GM19238 (cell line): ENCODE data around the gene KANK3.
A peak's percentile ranks its signal among the peaks of the same experiment; 100 is the strongest.

ENCODE experiments used
- DNase-seq: peaks from one replicate; pipeline ENCODE4 v3.0.0; 2011; ENCODE audit warnings: low spot score; ENCODE audit not compliant: insufficient read length

Gene KANK3

DNA sequence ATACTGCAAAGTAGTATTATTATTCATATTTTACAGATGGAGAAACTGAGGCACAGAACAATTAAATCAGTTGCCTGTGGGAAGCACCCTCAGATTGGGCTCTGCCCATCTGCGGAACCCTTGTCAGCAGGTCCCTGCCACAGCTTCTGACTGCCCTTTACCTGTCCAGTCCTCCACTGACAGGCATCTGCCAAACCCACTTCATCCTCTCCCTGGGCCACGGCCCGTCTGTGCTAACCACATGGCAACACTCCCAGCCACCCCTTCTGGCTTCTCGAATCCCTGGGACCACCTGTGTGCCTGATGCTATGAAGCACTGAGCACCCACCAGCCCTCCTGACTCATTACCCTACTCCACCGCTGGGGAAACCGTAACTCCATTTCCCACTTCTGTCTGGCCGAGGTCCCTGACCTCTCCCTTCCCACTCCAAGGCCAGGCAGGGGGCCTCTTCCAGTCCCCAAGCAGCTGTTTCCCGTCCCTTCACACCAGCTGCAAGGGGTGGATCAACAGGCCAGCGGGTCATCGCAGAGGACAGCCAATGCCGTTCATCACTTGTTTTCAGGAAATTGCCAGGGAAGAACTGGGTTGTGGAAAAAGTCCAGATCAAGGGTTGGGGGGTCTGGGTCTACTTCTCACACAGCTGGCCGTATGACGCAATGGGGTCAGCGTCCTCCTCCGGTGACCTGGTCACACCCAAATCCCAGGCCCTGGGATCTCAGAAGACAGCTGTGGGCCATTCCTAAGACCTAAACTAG, 2.5 kb downstream of the KANK3 start:
- no peak for DNase-seq

DNA sequence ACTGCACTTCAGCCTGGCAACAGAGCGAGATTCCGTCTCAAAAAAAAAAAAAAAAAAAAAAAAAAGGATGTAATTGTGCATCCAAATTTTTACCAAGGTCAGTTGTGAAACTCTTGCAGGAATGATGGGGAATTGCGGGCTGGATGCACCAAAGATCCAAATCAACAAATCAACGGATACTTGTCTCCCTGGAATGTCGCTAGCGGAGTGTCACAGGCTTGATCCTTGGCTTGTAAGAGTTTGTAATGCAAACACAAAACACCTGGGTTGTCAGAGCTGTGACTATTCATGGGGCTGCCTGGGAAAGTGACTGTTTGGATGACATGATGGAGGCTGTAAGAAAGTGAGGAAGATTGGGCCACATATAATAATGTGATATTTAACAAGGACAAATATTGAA, 4.2 kb downstream of the KANK3 start:
- DNase-seq, result no peak

DNA sequence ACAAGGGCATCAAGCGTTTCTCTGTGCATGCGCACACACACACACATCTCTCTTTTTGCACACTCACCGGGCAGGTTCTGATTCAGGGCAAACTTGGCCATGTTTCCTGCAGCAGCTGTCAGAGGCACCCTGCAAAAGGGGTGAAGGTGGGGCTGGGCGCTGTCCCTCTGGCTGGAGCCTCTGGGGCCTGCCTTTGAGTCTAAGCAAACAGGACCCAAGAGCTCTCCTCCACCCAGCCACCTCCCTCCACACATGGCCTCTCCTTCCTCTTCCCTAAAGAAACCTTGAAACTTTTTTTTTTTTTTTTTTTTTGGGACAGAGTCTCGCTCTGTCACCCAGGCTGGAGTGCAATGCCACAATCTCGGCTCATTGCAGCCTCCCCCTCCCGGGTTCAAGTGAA, 5.3 kb downstream of the KANK3 start:
- DNase-seq, result no peak

DNA sequence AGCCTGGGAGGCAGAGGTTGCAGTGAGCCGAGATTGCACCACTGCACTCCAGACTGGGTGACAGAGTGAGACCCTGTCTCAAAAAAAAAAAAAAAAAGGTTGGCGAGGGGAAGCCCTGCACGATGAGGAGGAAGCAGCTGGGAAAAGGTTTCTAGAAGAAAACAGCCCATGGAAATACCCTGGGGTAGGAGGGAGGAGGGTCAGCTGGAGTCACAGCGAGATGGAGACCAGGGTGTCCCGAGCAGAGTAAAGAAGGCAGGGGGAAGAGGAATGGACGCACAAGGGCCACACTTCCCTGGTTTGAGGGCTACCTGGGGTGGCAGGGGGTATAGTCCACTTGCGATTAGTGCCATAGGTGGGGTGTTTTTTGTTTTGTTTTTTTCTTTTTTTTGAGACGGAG, 6.4 kb downstream of the KANK3 start:
- DNase-seq, result no peak

DNA sequence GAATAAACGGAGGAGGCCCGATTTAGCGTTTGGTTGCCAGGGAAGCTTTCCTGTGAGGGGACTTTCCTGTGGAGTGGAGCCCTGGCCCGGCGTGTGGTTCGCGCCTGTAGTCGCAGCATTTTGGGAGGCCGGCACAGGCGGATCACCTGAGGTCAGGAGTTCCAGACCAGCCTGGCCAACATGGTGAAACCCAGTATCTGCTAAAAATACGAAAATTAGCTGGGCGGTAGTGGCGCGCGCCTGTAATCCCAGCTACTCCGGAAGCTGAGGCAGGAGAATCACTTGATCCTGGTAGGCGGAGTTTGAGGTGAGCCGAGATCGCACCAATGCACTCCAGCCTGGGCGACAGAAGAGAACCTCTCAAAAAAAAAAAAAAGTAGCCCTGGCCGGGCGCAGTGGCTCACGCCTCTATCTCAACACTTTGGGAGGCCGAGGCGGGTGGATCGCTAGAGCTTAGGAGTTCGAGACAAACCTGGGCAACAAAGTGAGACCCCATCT, 6.9 kb downstream of the KANK3 start:
- no peak for DNase-seq

DNA sequence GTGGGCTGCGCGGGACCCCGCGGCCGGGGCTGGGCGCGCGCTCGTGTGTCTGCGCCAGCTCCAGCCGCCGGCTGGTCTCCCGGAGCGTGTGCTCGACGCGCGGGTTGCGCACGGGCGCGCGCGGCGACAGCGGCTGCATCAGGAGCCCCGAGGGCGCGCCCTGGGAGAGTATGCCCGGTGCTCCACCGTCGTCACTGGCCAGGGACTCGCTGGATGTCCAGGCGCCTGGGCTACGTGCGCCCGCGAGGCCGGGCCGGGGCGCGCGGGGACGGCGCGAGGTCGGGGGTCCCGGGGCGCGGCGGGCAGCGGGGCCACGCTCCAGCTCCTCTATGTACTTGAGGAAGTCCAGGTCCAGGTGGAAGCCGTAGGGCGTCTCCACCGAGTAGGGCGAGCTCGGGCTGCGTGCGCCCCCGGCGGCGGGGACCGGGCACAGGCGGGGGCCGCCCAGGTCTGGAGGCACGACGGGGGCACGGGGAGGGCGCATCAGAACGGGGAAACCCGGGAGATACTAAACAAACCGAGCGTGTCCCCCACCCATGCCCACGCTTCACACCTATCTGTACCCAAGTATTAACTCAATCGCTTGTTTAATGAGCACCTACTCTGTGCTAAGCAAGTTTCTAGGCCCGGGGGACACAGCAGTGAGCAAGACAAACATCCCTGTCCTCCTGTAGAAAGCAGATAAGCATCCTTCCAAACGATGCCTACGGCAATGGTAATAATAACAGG, 7.6 kb downstream of the KANK3 start:
- DNase-seq, result no peak

DNA sequence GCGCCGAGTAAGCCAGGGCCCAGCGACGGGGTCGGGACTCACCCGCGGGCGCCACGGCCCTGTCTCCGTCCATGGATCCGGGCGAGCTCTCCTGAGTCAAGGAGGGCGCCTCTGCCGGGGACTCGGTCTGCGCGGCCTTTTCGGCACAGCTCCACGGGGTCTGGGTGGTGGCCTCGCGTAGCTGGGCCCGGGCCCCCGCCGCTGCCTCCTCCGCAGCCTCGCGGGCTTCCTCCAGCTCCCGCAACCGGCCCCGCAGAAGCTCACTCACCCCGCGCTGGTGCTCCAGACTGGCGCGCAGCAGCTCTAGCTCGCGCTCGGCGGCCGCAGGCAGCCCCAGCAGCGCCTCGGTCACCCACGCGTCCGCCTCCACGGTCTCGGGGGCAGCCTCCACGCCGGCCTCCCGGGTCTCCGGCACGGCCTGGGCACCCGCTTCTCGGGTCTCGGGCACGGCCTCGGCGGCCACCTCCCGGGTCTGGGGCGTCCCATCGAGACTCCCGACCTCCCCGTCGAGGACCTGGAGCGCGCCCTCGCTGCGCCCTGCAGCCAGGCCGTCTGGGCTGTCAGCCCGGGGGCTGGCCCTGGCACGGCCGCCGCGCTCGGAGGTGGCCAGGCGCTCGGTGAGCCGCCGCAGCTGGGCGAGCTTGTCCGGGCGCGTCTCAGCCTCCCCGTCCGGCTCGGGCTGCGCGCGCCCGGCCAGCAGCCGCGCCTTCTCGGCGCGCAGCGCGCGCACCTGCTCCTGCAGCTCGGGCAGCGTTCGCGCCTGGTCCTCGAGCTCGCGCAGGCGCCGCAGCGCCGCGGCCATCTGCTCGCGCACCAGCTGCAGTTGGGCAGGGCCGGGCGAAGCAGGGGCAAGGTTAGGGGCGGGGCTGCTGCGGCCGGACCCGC, 8.4 kb downstream of the KANK3 start:
- no peak for DNase-seq

DNA sequence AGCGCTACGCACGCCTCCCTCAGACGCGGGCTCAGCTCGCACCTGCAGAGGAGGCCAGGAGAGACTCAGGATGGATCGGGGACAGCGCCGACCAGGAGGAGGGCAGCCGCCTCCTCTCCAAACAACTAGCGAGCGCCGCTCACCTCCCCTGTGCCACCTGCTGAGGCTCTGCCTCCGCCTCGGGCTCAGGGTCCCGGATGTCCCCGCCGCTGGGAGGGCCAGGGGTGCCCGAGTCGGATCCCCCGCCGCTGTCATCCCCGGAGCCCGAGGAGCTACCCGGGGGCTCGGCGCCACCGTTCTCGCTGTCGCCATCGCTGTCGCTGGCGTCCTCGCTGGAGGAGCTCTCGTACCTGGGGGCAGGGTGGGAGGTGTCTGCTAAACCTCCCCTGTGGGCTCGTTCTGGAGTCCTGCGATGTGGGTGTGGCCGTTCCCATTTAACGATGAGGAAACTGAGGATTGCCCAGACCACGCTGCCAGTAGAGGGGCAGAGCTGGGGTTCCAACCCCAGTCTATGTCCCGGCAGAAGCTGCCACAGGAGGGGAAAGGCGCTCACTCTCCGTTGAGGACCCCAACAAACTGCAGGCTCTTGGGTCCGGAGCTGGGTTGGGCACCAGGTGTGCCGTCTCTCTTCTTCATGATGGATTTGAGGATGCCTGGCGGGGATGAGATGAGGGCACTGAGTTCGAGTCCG, 9.2 kb downstream of the KANK3 start:
- no peak for DNase-seq

DNA sequence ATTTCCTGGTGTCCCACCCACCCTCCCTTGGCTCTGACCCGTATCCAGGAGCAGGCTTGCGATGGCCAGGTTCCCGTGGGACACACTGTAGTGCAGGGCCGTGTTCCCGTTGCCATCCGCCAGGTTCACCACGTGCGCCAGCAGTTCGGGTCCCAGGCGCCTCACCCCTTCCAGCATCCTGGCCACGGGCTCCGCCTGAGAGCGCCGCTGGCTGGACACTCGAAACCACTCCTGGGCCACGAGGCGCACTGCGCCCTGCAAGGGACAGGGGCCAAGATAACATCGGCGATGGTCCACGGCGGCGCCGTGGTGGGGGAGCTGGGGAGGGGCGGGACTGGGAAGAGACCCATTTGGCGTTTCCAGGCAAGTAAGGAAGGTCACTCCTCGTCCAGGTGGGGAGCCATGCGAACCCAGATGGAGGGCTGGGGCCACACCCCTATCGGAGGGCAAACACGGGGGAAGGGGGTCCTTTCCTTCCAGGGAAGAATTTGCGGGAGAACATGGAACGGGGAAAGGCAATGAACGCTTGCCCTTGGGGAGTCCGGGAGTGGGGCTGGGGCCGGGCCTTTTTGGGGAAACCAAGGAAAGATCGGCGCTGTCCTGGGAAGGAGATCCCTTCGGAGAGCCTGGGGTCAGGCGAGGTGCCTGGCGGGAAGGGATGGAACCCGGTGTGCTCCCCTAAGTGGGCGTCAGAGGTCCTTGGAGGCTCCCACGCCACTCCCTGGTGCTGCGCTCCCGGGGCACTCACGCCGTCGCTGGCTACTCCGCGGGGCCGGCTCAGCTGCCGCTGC, 9.9 kb downstream of the KANK3 start:
- no peak for DNase-seq

DNA sequence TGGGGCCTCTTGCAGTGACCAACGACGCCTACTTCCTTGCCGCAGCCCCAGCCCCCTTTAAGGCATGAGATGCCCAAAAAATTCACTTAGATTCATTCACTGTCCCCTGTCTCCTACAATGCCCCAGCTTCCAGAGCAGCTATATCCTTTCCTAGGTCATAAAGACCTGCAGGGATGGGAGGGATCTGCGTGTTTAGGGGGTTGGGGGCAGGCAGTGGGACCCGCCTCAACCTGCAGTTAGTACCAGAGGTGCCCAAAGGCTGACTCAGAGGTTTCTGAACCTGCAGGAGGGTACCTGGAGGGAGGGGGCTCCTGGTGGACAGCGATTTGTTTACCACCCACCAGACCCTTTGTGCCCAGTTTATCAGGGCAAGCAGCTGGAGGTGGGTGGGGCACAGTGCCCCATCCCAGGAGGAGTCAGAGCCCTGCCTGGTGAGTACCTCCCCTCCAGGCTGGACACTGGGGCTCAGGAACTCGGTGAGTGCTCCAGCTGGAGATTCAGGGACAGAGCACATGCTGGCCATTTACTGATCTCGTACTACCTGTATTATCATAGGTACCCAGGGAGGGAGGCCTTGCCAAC, 11.7 kb downstream of the KANK3 start:
- DNase-seq, result no peak

DNA sequence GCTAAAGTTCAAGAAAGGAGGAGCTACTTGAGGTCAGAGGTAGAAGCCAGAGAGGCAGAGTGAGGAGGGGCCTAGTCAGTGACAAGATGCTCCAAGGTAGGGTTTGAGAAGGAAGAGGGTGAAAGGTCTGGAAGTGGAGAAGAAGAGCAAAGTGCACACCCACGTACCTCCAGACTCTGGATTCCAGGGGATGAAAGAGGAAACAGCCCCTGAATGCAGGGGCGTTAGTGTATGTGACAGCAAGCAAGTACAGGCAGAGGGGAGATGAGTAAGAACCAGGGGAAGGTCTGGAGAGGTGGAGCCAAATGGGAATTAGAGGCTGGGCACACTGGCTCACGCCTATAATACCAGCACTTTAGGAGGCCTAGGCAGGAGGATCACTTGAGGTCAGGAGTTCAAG, 13.1 kb downstream of the KANK3 start:
- no peak for DNase-seq

DNA sequence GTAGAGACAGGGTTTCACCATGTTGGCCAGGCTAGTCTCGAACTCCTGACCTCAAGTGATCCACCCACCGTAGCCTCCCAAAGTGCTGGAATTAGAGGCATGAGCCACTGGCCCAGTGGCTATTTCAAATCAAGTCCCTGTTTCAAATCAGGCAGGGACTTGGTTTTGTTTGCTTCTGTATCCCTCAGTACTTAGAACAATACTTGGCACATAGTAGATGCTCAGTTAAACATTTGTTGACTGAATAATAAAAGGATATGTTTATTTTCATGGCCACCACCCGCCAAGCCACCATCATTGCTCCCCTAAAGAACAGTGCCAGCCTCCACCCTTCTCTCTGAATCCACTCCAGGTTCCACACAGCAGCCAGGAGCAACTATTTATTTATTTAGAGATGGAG, 17.6 kb downstream of the KANK3 start:
- DNase-seq, result no peak

DNA sequence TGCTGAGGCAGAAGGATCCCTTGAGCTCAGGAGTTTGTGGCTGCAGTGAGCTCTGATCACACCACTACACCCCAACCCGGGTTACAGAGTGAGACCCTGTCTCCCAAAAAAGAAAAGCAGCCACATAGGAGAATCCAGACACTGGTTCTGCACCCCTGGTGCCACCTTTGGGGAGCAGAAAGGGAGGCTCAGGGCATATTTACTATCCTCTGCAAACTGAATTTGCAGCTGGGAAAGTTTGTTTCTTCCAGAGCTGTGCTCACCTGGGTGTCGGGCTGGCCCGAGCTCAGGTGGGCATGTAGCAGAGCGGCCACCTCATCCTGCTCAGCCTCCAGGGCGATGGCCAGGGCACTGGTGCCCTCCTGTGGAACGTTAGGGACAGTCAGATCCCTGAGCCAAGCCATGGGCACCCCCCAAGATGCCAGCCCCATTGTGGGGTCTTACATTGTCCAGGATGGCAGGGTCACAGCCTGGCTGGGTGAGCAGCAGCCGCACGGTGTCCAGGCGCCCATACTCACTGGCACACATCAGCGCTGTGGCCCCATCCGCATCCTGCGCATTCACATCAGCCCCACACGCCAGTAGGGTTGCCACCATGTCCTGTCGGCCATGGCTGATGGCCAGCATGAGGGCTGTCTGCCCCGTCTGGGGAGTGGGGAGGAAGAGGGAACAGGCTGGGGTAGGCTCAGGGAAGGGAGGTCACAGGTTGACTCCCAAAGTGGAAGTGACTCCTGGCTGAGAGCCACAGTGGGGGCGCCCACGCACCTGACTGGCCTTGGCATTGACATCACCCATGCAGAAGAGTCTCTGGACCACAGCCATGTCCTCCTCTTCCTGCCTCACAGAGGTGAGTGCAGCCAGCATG, 18.6 kb downstream of the KANK3 start:
- no peak for DNase-seq

DNA sequence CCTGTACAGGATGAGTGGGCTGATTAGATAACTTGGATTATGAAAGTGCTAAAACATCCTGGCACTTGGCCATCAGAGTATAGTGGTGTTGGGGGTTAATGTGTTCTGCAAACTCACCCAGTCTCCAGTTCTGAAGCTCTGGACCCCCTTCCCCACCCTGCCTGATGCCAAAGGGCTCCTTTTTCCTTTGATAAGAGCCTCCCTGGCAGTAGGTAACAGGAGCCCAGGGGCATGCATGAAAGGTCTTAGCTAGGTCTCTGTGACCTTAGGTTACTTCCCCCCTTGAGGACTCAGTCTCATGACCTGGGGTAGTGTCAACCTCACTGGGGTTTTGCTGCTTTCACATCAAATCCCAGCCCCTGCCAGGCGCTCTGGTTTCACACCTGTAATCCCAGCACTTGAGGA, 19.3 kb downstream of the KANK3 start:
- DNase-seq, result no peak

DNA sequence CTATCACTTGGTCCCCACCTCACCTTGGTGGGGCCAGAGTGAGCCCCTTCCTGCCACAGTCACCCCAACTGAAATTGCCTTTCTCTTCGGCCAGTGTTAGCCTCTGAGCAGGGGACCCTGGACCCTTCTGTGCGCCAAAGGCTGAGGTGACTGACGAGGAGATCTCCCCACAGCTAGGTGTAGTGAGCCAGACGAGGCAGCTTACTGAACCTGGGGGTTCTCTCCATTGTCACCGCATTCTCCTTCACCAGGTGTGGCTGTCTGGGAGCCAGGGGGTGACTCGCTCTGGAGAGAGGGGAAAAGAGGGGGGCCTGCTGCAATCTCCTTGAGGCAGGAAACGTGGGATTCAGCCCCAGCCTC, 20.4 kb downstream of the KANK3 start:
- no peak for DNase-seq

DNA sequence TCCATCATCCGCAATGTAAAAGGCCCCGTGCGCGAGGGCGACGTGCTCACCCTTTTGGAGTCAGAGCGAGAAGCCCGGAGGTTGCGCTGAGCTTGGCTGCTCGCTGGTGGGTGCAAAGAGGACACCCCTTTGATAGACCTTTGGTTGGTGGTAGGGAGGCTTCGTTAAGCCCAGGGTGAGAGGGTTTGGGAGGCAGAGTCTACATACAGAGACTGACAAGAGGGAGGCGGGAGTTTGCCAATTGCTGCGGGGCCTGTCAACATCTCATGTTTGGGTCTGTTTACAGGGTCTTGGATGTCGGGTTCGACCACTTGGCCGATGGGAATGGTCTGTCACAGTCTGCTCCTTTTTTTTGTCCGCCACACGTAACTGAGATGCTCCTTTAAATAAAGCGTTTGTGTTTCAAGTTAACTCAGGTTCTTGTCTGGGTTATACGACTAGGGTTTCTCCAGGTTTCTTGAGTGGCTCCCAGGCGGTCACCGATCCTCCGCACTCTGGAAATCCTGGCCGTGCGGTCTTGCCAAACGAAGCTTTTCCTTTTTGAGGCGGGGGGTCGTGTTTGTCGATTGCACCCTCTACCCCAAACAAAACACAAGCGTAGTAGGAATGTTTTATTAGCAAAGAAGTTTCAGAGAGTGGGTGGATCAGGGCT, 20.9 kb downstream of the KANK3 start:
- no peak for DNase-seq

DNA sequence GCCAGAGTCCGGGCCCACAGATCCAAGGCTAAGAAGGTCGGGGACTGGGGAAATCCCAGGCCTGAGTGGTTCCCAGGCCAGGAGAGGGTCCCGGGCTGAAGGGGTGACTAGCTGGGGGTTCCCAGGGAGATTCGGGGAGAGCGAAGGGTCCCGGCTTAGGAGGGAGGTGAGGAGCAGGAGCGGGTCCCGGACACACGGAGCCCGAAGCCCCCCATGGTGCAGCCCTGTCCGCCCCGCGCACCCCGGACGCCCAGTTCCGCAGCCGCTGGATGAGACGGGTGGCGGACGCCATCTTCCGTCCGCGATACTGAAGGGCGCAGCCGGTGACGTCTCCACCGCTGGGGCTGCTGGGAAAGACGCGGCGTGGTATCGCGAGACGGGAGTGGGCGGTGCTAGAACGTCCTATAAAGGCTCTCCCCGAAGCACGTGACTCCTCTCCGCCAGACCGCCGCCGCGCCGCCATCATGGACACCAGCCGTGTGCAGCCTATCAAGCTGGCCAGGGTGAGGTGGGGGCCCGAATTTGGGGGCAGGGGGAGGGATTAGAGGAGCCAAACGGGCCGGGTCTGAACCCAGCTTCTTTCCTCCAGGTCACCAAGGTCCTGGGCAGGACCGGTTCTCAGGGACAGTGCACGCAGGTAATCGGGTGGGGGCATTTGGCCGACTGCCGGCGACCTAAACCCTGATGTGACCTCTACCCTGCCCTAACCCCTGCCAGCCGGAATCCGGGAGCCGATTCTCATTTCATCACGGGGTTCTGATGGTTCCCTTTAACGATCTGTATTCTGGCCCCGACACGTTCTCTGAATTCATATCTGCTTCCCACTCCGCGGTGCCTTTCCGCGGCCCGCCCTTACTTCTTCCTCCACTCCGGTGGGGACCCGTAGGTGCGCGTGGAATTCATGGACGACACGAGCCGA, 21.7 kb downstream of the KANK3 start, which contains the start of the genes NDUFA7 and RPS28:
NDUFA7 (minus strand) TSS at position 309 of the 919 bp plus-strand sequence; CDS start at position 292, 17 bp downstream.
RPS28 (plus strand) TSS at position 430 of the 919 bp plus-strand sequence; CDS start at position 465, 35 bp downstream.
- peak; percentile 94 for DNase-seq
